GM12873 (cell line): Measurements from ENCODE around the gene TMEM106C.

Experiments used
- CTCF ChIP-seq: IDR thresholded peaks from 2 replicates; pipeline ENCODE4 v1.5.1; 2012; ENCODE audit warnings: low read depth, mild to moderate bottlenecking, moderate library complexity, low read length, control low read depth; ENCODE audit not compliant: insufficient read depth; ENCODE audit errors: missing control alignments

TMEM106C gene

GRCh38 chr12:47938093-47938492, 25.3 kb upstream of the TMEM106C start:
- TF ChIP-seq CTCF = no peak

- no peak for TF ChIP-seq CTCF
Measured at GRCh38 chr12:47938594-47938993, 24.8 kb upstream of the TMEM106C start.

GRCh38 chr12:47939009-47939601, 24.3 kb upstream of the TMEM106C start:
- TF ChIP-seq CTCF = no peak

GRCh38 chr12:47940773-47941474, 22.5 kb upstream of the TMEM106C start:
- TF ChIP-seq CTCF = no peak

GRCh38 chr12:47941475-47941780, 22.0 kb upstream of the TMEM106C start:
- no peak for TF ChIP-seq CTCF

- TF ChIP-seq CTCF = peak; percentile 53
Measured at GRCh38 chr12:47941871-47942613, 21.4 kb upstream of the TMEM106C start.

GRCh38 chr12:47942614-47943225, 20.7 kb upstream of the TMEM106C start:
- no peak for TF ChIP-seq CTCF
